Endothelial cell of umbilical vein (primary cell): ENCODE measurements around the gene TMC3.

Experiments used
- EZH2 ChIP-seq: IDR thresholded peaks from 2 replicates; pipeline ENCODE4 v1.6.1; 2012; ENCODE audit warnings: borderline replicate concordance, low read depth, mild to moderate bottlenecking, moderate library complexity, low read length, inconsistent platforms; ENCODE audit not compliant: severe bottlenecking
- MYC ChIP-seq: IDR thresholded peaks from one replicate; pipeline ENCODE4 v1.6.1; 2011; ENCODE audit warnings: mild to moderate bottlenecking, low read depth, low read length
- POLR2A ChIP-seq: IDR thresholded peaks from 2 replicates; pipeline ENCODE4 v1.6.1; 2012; ENCODE audit warnings: low read depth, mild to moderate bottlenecking, control low read depth, low read length
- POLR2AphosphoS5 ChIP-seq: IDR thresholded peaks from 2 replicates; pipeline ENCODE4 v1.6.1; 2012; ENCODE audit warnings: low read depth, mild to moderate bottlenecking, control low read depth, low read length, moderate library complexity; ENCODE audit not compliant: insufficient read depth
- TF ChIP-seq, protein P1 (sequence below), 2 donors: IDR thresholded peaks; 1 replicate in 1 of 2; 2 replicates in 1 of 2; pipeline ENCODE4 v1.5.1; 2011; ENCODE audit warnings: low read length in 2 of 2, mild to moderate bottlenecking in 2 of 2, moderate library complexity in 2 of 2, control low read depth in 1 of 2, inconsistent platforms in 1 of 2, low read depth in 1 of 2; ENCODE audit not compliant: insufficient read depth in 1 of 2; ENCODE audit errors: extremely low read depth in 1 of 2
- TF ChIP-seq, protein P2 (sequence below): IDR thresholded peaks from 2 replicates; pipeline ENCODE4 v1.6.1; 2011; ENCODE audit not compliant: insufficient read depth, insufficient read length

DNA sequence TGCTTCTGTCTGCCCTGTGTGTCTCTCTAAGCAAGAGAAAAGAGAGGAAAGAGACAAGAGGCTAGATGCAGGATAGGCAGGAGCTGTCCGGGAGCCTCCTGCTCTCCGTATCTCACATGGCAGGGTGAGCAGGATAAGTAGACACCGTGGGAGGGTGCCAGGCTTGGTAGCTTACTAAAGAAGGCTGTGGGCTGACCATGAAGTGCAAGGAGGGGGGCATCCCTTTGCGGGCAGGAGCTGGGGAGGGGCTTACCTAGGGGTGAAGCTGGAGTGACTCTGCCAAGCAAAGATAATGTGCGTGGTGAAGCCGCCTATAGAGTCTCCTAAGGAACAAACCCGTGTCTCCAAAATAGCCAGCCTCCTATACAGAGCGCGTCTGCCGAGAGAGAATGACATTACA, 33.7 kb upstream of the TMC3 start:
- no peak for TF ChIP-seq POLR2A
- TF ChIP-seq POLR2AphosphoS5 = no peak
- TF ChIP-seq, protein P1, sequence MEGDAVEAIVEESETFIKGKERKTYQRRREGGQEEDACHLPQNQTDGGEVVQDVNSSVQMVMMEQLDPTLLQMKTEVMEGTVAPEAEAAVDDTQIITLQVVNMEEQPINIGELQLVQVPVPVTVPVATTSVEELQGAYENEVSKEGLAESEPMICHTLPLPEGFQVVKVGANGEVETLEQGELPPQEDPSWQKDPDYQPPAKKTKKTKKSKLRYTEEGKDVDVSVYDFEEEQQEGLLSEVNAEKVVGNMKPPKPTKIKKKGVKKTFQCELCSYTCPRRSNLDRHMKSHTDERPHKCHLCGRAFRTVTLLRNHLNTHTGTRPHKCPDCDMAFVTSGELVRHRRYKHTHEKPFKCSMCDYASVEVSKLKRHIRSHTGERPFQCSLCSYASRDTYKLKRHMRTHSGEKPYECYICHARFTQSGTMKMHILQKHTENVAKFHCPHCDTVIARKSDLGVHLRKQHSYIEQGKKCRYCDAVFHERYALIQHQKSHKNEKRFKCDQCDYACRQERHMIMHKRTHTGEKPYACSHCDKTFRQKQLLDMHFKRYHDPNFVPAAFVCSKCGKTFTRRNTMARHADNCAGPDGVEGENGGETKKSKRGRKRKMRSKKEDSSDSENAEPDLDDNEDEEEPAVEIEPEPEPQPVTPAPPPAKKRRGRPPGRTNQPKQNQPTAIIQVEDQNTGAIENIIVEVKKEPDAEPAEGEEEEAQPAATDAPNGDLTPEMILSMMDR (IDR thresholded peaks at IDR 0.05; ENCODE audit: extremely low read depth in 1 of 2, insufficient read depth in 1 of 2, low read depth in 1 of 2, low read length in 2 of 2) = no peak
- TF ChIP-seq, protein P2, sequence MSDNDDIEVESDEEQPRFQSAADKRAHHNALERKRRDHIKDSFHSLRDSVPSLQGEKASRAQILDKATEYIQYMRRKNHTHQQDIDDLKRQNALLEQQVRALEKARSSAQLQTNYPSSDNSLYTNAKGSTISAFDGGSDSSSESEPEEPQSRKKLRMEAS = no peak
- TF ChIP-seq EZH2 = no peak
- no peak for TF ChIP-seq MYC
